GM18526 (cell line): ENCODE data around the gene ADGRG7.

Experiments
- POLR2A ChIP-seq: IDR thresholded peaks from 3 replicates; pipeline ENCODE4 v1.6.1; 2011; ENCODE audit not compliant: insufficient read length; ENCODE audit errors: extremely low read depth

Gene ADGRG7

GRCh38 chr3:100732435-100732834, 123.0 kb downstream of the ADGRG7 start:
- no peak for TF ChIP-seq POLR2A

- TF ChIP-seq POLR2A: no peak
Measured at GRCh38 chr3:100737334-100737733, 127.9 kb downstream of the ADGRG7 start.

- TF ChIP-seq POLR2A: no peak
Measured at GRCh38 chr3:100740207-100740606, 130.8 kb downstream of the ADGRG7 start.

GRCh38 chr3:100743535-100743934, 134.1 kb downstream of the ADGRG7 start:
- TF ChIP-seq POLR2A: no peak

GRCh38 chr3:100744671-100745070, 135.3 kb downstream of the ADGRG7 start:
- TF ChIP-seq POLR2A: no peak
